Panc1 (cell line): ENCODE measurements around the gene NPHP4.

Source experiments
- POLR2AphosphoS5 ChIP-seq: IDR thresholded peaks from 2 replicates; pipeline ENCODE4 v1.6.1; 2012; ENCODE audit warnings: mild to moderate bottlenecking, low read depth, low read length, moderate library complexity
- TF ChIP-seq, protein P1 (sequence below): fragments of 450-650 bp; IDR thresholded peaks from 2 replicates; pipeline ENCODE4 v1.5.1; 2017; ENCODE audit warnings: mild to moderate bottlenecking

DNA sequence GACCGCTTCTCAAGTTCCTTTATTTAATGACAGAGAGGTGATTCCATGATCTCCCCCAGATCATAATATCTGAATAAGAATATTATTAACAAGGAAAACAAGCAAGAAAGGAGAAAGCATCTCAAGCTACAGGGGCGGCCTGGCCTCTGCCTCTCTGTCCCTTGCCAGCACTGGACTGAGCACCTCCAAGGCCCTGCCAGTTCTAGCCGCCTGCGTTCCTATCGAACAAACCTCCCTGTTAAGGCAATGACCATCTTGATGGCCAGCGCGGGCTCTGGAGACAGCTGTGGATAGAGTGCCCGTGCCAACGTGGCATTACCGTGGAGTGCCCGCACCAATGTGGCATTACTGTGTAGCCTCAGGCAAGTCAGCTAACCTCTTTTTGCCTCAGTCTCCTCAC lies 84.8 kb downstream of the NPHP4 start:
- TF ChIP-seq, protein P1, sequence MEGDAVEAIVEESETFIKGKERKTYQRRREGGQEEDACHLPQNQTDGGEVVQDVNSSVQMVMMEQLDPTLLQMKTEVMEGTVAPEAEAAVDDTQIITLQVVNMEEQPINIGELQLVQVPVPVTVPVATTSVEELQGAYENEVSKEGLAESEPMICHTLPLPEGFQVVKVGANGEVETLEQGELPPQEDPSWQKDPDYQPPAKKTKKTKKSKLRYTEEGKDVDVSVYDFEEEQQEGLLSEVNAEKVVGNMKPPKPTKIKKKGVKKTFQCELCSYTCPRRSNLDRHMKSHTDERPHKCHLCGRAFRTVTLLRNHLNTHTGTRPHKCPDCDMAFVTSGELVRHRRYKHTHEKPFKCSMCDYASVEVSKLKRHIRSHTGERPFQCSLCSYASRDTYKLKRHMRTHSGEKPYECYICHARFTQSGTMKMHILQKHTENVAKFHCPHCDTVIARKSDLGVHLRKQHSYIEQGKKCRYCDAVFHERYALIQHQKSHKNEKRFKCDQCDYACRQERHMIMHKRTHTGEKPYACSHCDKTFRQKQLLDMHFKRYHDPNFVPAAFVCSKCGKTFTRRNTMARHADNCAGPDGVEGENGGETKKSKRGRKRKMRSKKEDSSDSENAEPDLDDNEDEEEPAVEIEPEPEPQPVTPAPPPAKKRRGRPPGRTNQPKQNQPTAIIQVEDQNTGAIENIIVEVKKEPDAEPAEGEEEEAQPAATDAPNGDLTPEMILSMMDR, result no peak
- no peak for TF ChIP-seq POLR2AphosphoS5
